Gastroesophageal sphincter (tissue), 4 donors: Measurements from ENCODE around the gene UNK. TPM values are rescaled to one million over a fixed set of nuclear protein-coding genes. Genes with fewer than 3 reads are reported as not detected.

Experiments used
- ATAC-seq: fragments of 150-250 bp; one replicate; pipeline ENCODE4 v1.9.1; 2016; ENCODE audit warnings: mild to moderate bottlenecking, moderate library complexity
- H3K27ac ChIP-seq, 4 donors: fragments of 200-600 bp; sonication (generic) in 3 of 4; 1 replicate in 3 of 4; 2 replicates in 1 of 4; pipeline ENCODE4 v1.5.1; 2016 to 2019
- H3K27me3 ChIP-seq: fragments of 200-600 bp; sonication (generic); one replicate; pipeline ENCODE4 v1.5.1; 2019
- H3K36me3 ChIP-seq, 2 donors: fragments of 200-600 bp; sonication (generic); one replicate each; pipeline ENCODE4 v1.5.1; 2019; ENCODE audit warnings: control low read depth in 1 of 2
- H3K4me1 ChIP-seq, 3 donors: fragments of 200-600 bp; sonication (generic); 1 replicate in 2 of 3; 2 replicates in 1 of 3; pipeline ENCODE4 v1.5.1; 2016 to 2019; ENCODE audit warnings: control low read depth in 2 of 3
- H3K4me3 ChIP-seq, 2 donors: fragments of 200-600 bp; sonication (generic); one replicate each; pipeline ENCODE4 v1.5.1; 2019; ENCODE audit warnings: mild to moderate bottlenecking in 1 of 2, moderate library complexity in 1 of 2
- H3K9me3 ChIP-seq, 3 donors: fragments of 200-600 bp; sonication (generic); one replicate each; pipeline ENCODE4 v1.5.1; 2017 to 2019; ENCODE audit warnings: control low read depth in 2 of 3
- CTCF ChIP-seq, 4 experiments: fragments of 200-600 bp in 2 of 4; fragments of 450-650 bp in 2 of 4; sonication (generic) in 1 of 4; IDR thresholded peaks; one replicate each; pipeline ENCODE4 v1.5.1; 2017 to 2019; ENCODE audit warnings: antibody characterized with exemption in 4 of 4, mild to moderate bottlenecking in 2 of 4, moderate library complexity in 2 of 4
- EP300 ChIP-seq: sonication (generic); formaldehyde crosslinking; IDR thresholded peaks from one replicate; pipeline ENCODE4 v1.6.1; 2017; ENCODE audit warnings: antibody characterized with exemption, mild to moderate bottlenecking
- POLR2A ChIP-seq, 2 donors: fragments of 450-650 bp; IDR thresholded peaks; one replicate each; pipeline ENCODE4 v1.6.1; 2017; ENCODE audit warnings: antibody characterized with exemption in 2 of 2, mild to moderate bottlenecking in 2 of 2, moderate library complexity in 1 of 2
- POLR2AphosphoS5 ChIP-seq: sonication (generic); formaldehyde crosslinking; IDR thresholded peaks from one replicate; pipeline ENCODE4 v1.6.1; 2017; ENCODE audit warnings: antibody characterized with exemption
- WGBS, 2 donors: methylation state at CpG; one replicate each; pipeline ENCODE4 v1.1.5; 2018; ENCODE audit warnings: low coverage in 1 of 2; 5-methylcytosine and 5-hydroxymethylcytosine counted together
- total RNA-seq, 4 donors: library from RNA; depleted of rRNA; stranded (reverse); fragments of >200 nt; gene quantifications; one replicate each; pipeline ENCODE4 v1.1.0, GENCODE V29; 2016

Gene UNK
- total RNA-seq, 4 donors from 2014 or later = 9.8 to 41.6 (median 21.0) TPM

GRCh38 chr17:75816693-75817092 lies 32.1 kb downstream of the UNK start:
- no peaks in the 10 kb centered on the region for H3K9me3 ChIP-seq
- no peaks in the 10 kb centered on the region for H3K27me3 ChIP-seq
- no peak overlapping the region for H3K27ac ChIP-seq
- no CpG with 5 or more reads among the region's 9 CpGs for WGBS, 2 donors
- peaks cover 0 to 100% of the 10 kb centered on the region in 2 donors for H3K36me3 ChIP-seq
- no peaks in the 10 kb centered on the region for H3K4me1 ChIP-seq
- ATAC-seq = no peak
- H3K4me3 ChIP-seq = no peak overlapping the region
- TF ChIP-seq POLR2AphosphoS5 (no peak), EP300 (no peak), CTCF (IDR thresholded peaks at IDR 0.05) (no peak), POLR2A (IDR thresholded peaks at IDR 0.05) (no peak)

GRCh38 chr17:75817571-75817970 lies 33.0 kb downstream of the UNK start:
- ATAC-seq = no peak

GRCh38 chr17:75818326-75818885 lies 33.8 kb downstream of the UNK start:
- Histone ChIP-seq H3K9me3 (no peaks in the 10 kb centered on the region), H3K27me3 (no peaks in the 10 kb centered on the region), H3K27ac (no peak overlapping the region), H3K4me3 (no peak overlapping the region), H3K36me3 (peaks cover 0 to 100% of the 10 kb centered on the region in 2 donors), H3K4me1 (peaks cover 0 to 10% (median 0%) of the 10 kb centered on the region in 3 donors)
- WGBS, 2 donors = 83 to 95% methylated on average over 2 to 11 of the region's 16 CpGs
- ATAC-seq = no peak
- no peak for TF ChIP-seq EP300
- TF ChIP-seq POLR2AphosphoS5 = no peak
- TF ChIP-seq POLR2A (IDR thresholded peaks at IDR 0.05) = no peak
- TF ChIP-seq CTCF (IDR thresholded peaks at IDR 0.05) = no peak

More at GRCh38 chr17:75817571-75817970, 33.0 kb downstream of the UNK start:
- Histone ChIP-seq H3K4me1 (peaks cover 0 to 9% (median 0%) of the 10 kb centered on the region in 3 donors), H3K36me3 (peaks cover 0 to 100% of the 10 kb centered on the region in 2 donors), H3K9me3 (no peaks in the 10 kb centered on the region), H3K27me3 (no peaks in the 10 kb centered on the region), H3K27ac (no peak overlapping the region), H3K4me3 (no peak overlapping the region)
- 80 to 90% methylated on average over 1 to 3 of the region's 6 CpGs for WGBS, 2 donors
- TF ChIP-seq POLR2AphosphoS5 (no peak), CTCF (IDR thresholded peaks at IDR 0.05) (no peak), EP300 (no peak)

GRCh38 chr17:75819116-75819515 lies 34.5 kb downstream of the UNK start:
- Histone ChIP-seq H3K9me3 (no peaks in the 10 kb centered on the region), H3K27ac (no peak overlapping the region), H3K4me1 (peaks cover 0 to 10% (median 0%) of the 10 kb centered on the region in 3 donors), H3K36me3 (peaks cover 0 to 100% of the 10 kb centered on the region in 2 donors), H3K27me3 (no peaks in the 10 kb centered on the region), H3K4me3 (no peak overlapping the region)
- no peak for TF ChIP-seq POLR2AphosphoS5
- TF ChIP-seq CTCF (IDR thresholded peaks at IDR 0.05) = no peak
- no peak for TF ChIP-seq POLR2A (IDR thresholded peaks at IDR 0.05)
- TF ChIP-seq EP300 = no peak
- 83 to 92% methylated on average over 1 to 2 of the region's 7 CpGs for WGBS, 2 donors
- ATAC-seq = no peak

GRCh38 chr17:75819678-75820077 lies 35.1 kb downstream of the UNK start:
- Histone ChIP-seq H3K27me3 (no peaks in the 10 kb centered on the region), H3K4me3 (no peak overlapping the region), H3K9me3 (no peaks in the 10 kb centered on the region), H3K36me3 (peaks cover 0 to 100% of the 10 kb centered on the region in 2 donors), H3K27ac (no peak overlapping the region), H3K4me1 (peaks cover 0 to 13% (median 0%) of the 10 kb centered on the region in 3 donors)
- TF ChIP-seq CTCF (IDR thresholded peaks at IDR 0.05) = no peak
- no peak for TF ChIP-seq EP300
- no peak for TF ChIP-seq POLR2AphosphoS5
- TF ChIP-seq POLR2A (IDR thresholded peaks at IDR 0.05) = no peak
- no peak for ATAC-seq
- WGBS, 2 donors = 71 to 87% methylated on average over 4 to 9 of the region's 16 CpGs
